Sciatic nerve (tissue), 2 donors: Measurements from ENCODE around the gene SPRING1. TPM values are rescaled to one million over a fixed set of nuclear protein-coding genes. Genes with fewer than 3 reads are reported as not detected.
"Not testable (repeated sequence)": the region's sequence is repeated elsewhere in the genome, so short reads cannot be mapped to it uniquely, and the experiment has no call there.

Experiments used
- ATAC-seq: fragments of 200-7000 bp; cut with Tn5 transposase; one replicate; pipeline ENCODE4 v1.9.1; 2020; ENCODE audit warnings: mild to moderate bottlenecking, moderate library complexity
- DNase-seq: peaks from one replicate; pipeline ENCODE4 v3.0.0-alpha.2; 2020; ENCODE audit warnings: low spot score
- intact Hi-C: fragments of 100-400 bp; cut with DNase I; formaldehyde crosslinking; loops from one replicate; pipeline ENCODE4 v1.14.2; 2022
- total RNA-seq: library from RNA; stranded (reverse); fragmentation: NEBNext Ultra II Directional; extraction: Animal tissue kit (Norgen Biotek cat#: 25700); gene quantifications from one replicate; pipeline ENCODE4 v1.2.1, GENCODE V29; 2021
- donor health status: DM: no; HTN: no; CAD: no.
- donor health status: DM: no; HTN: no; CAD: no.

The SPRING1 gene
- total RNA-seq, 1 donor from 2014 or later, result 20.2 TPM

- ATAC-seq (no peak), DNase-seq (peak; percentile 42)
- intact Hi-C loops, result no loop called here
Observed at GRCh38 chr12:116749884-116750283, 12.0 kb upstream of the SPRING1 start.

GRCh38 chr12:116745554-116745953 is 7.7 kb upstream of the SPRING1 start:
- DNase-seq (no peak), ATAC-seq (no peak)
- intact Hi-C loops, result no loop called here

GRCh38 chr12:116744766-116745165 is 6.9 kb upstream of the SPRING1 start:
- intact Hi-C loops, result no loop called here
- DNase-seq, result no peak
- no peak for ATAC-seq

GRCh38 chr12:116742787-116743186 is 4.9 kb upstream of the SPRING1 start:
- ATAC-seq, DNase-seq, intact Hi-C loops: not testable (repeated sequence)

GRCh38 chr12:116739381-116739887 is 1.6 kb upstream of the SPRING1 start:
- no peak for DNase-seq
- no peak for ATAC-seq
- intact Hi-C loops, result no loop called here

- intact Hi-C loops, result no loop called here
- DNase-seq, result no peak
- no peak for ATAC-seq
Observed at GRCh38 chr12:116736962-116737773, 701 bp downstream of the SPRING1 start.

GRCh38 chr12:116735951-116736599 is 1.8 kb downstream of the SPRING1 start:
- ATAC-seq (no peak), DNase-seq (no peak)
- intact Hi-C loops, result no loop called here

GRCh38 chr12:116735084-116735483 is 2.8 kb downstream of the SPRING1 start:
- DNase-seq (no peak), ATAC-seq (no peak)
- intact Hi-C loops, result no loop called here

GRCh38 chr12:116734156-116734768 is 3.6 kb downstream of the SPRING1 start:
- DNase-seq (no peak), ATAC-seq (no peak)
- intact Hi-C loops, result no loop called here

- ATAC-seq (no peak), DNase-seq (no peak)
- intact Hi-C loops, result no loop called here
Observed at GRCh38 chr12:116731801-116732200, 6.1 kb downstream of the SPRING1 start.

GRCh38 chr12:116727891-116728290 is 10.0 kb downstream of the SPRING1 start:
- DNase-seq (no peak), ATAC-seq (peak; percentile 55)
- intact Hi-C loops, result no loop called here

- intact Hi-C loops, result no loop called here
- no peak for DNase-seq
- ATAC-seq, result peak; percentile 34
Observed at GRCh38 chr12:116727261-116727660, 10.6 kb downstream of the SPRING1 start.

- DNase-seq (no peak), ATAC-seq (peak; percentile 50)
- intact Hi-C loops, result no loop called here
Observed at GRCh38 chr12:116726694-116727093, 11.2 kb downstream of the SPRING1 start.

- intact Hi-C loops, result no loop called here
- ATAC-seq (no peak), DNase-seq (no peak)
Observed at GRCh38 chr12:116722245-116722644, 15.6 kb downstream of the SPRING1 start.

- intact Hi-C loops, result no loop called here
- DNase-seq, result no peak
- ATAC-seq, result no peak
Observed at GRCh38 chr12:116719731-116720528, 17.9 kb downstream of the SPRING1 start.

GRCh38 chr12:116718655-116719454 is 19.0 kb downstream of the SPRING1 start:
- intact Hi-C loops, result no loop called here

GRCh38 chr12:116717466-116718437 is 20.1 kb downstream of the SPRING1 start:
- ATAC-seq (peak; percentile 92), DNase-seq (peak; percentile 79)
- intact Hi-C loops, result no loop called here

More at GRCh38 chr12:116718655-116719454, 19.0 kb downstream of the SPRING1 start:
- ATAC-seq (peak; percentile 27), DNase-seq (no peak)
